GM12878 (cell line): ENCODE measurements around the gene DCDC2. TPM values are rescaled to one million over a fixed set of nuclear protein-coding genes. Genes with fewer than 3 reads are reported as not detected.

Source experiments
- ATAC-seq: fragments of 200-7000 bp; cut with Tn5 transposase; 3 replicates; pipeline ENCODE4 v1.9.1; 2020; ENCODE audit warnings: mild to moderate bottlenecking, moderate library complexity
- BruUV-seq: library from RNA; stranded (reverse); fragments of 400-500 nt; replicated peaks from 2 replicates; lab custom pipeline; 2021; lab: Mats Ljungman, UMichigan
- CTCF ChIA-PET: fragments of 300-600 bp; sonication (Branson Sonifier 250); formaldehyde crosslinking; extraction: SDS; loops from one replicate; lab custom pipeline; 2021; ENCODE audit warnings: inconsistent platforms; lab: Yijun Ruan, JAX
- POLR2A ChIA-PET: fragments of 350-600 bp; formaldehyde crosslinking; extraction: SDS; loops from one replicate; lab custom pipeline; 2021; ENCODE audit warnings: inconsistent platforms; lab: Charles Lee
- RAD21 ChIA-PET: fragments of 300-600 bp; sonication (Branson Sonifier 250); formaldehyde crosslinking; loops from one replicate; lab custom pipeline; 2023; ENCODE audit warnings: antibody characterized with exemption; ENCODE audit not compliant: unreplicated experiment; lab: Charles Lee
- SMC1A ChIA-PET: fragments of 300-600 bp; sonication (Branson Sonifier 250); formaldehyde crosslinking; loops from one replicate; lab custom pipeline; 2023; ENCODE audit not compliant: unreplicated experiment, uncharacterized antibody; lab: Charles Lee
- DNase-seq: peaks from one replicate; pipeline ENCODE4 v3.0.0-alpha.2; 2011; ENCODE audit warnings: low read depth, low spot score
- FAIRE-seq: peaks from 3 replicates; lab custom pipeline; 2011; peaks lifted over from hg19 to GRCh38; lab: Jason Lieb, UNC
- H2AFZ ChIP-seq: 2 replicates; pipeline ENCODE4 v1.6.0; 2011; ENCODE audit warnings: low read depth, low read length, control low read depth; ENCODE audit not compliant: control insufficient read depth
- H3K27ac ChIP-seq: 2 replicates; pipeline ENCODE4 v1.5.1; 2011; ENCODE audit warnings: control low read depth; ENCODE audit not compliant: control insufficient read depth, insufficient read depth
- H3K27me3 ChIP-seq, 2 experiments: replicated peaks in 1 of 2; 2 replicates each; pipeline versions ENCODE4 v1.6.0 to v1.6.1; 2011; ENCODE audit warnings: low read length in 1 of 2; ENCODE audit not compliant: control insufficient read depth in 2 of 2, insufficient read depth in 2 of 2
- H3K36me3 ChIP-seq, 2 experiments: 2 replicates each; pipeline ENCODE4 v1.5.1; 2011; ENCODE audit warnings: low read length in 1 of 2; ENCODE audit not compliant: control insufficient read depth in 2 of 2, insufficient read depth in 2 of 2
- H3K4me1 ChIP-seq: 2 replicates; pipeline ENCODE4 v1.6.1; 2011; ENCODE audit warnings: mild to moderate bottlenecking, low read length, moderate library complexity, mixed read lengths; ENCODE audit not compliant: control insufficient read depth, insufficient read depth
- H3K4me2 ChIP-seq: 2 replicates; pipeline ENCODE4 v1.6.0; 2011; ENCODE audit warnings: control low read depth; ENCODE audit not compliant: control insufficient read depth, insufficient read depth
- H3K4me3 ChIP-seq: fragments of 200-600 bp; sonication (generic); 2 replicates; pipeline ENCODE4 v1.5.1; 2016
- H3K79me2 ChIP-seq: 2 replicates; pipeline ENCODE4 v1.6.0; 2011; ENCODE audit warnings: low read length; ENCODE audit not compliant: control insufficient read depth, insufficient read depth
- H3K9ac ChIP-seq: 2 replicates; pipeline ENCODE4 v1.8.0; 2011; ENCODE audit warnings: low read length, control low read depth, mixed read lengths; ENCODE audit not compliant: control insufficient read depth, insufficient read depth
- H3K9me3 ChIP-seq: replicated peaks from 3 replicates; pipeline ENCODE4 v1.5.1; 2011; ENCODE audit warnings: mild to moderate bottlenecking, low read length; ENCODE audit not compliant: control insufficient read depth, insufficient read depth
- H4K20me1 ChIP-seq: 2 replicates; pipeline ENCODE4 v1.6.0; 2011; ENCODE audit not compliant: control insufficient read depth, insufficient read depth
- BHLHE40 ChIP-seq, 2 experiments: fragments of 450-650 bp in 1 of 2; IDR thresholded peaks; 2 replicates each; pipeline ENCODE4 v1.6.1; 2011 to 2017; ENCODE audit warnings: low read depth in 2 of 2, borderline replicate concordance in 1 of 2, improper control_type of control experiment in 1 of 2, low read length in 1 of 2, mild to moderate bottlenecking in 1 of 2
- JUNB ChIP-seq: IDR thresholded peaks from 2 replicates; pipeline ENCODE4 v1.6.1; 2016; ENCODE audit warnings: antibody characterized with exemption, mild to moderate bottlenecking
- WGBS: methylation state at CpG from one replicate; pipeline ENCODE4 v1.1.6; 2016; ENCODE audit warnings: low lambda C conversion rate; ENCODE audit not compliant: insufficient replicate concordance, insufficient coverage; ENCODE audit errors: missing lambda C conversion rate; 5-methylcytosine and 5-hydroxymethylcytosine counted together
- in situ Hi-C: fragments of 300-500 bp; cut with MboI; formaldehyde crosslinking; loops from 9 replicates; pipeline ENCODE4 v1.14.3; 2018; ENCODE audit warnings: mixed read lengths
- intact Hi-C: fragments of 100-400 bp; cut with micrococcal nuclease; formaldehyde crosslinking; loops from one replicate; pipeline ENCODE4 v1.14.2; 2022; ENCODE audit not compliant: unreplicated experiment
- polyA plus RNA-seq, 11 experiments: library from polyadenylated mRNA; depleted of rRNA in 4 of 11; unstranded in 6 of 11; stranded (reverse) in 5 of 11; fragments of >200 nt; fragmentation: Nextera tagmentation in 4 of 11; fragmentation: Illumina TruSeq in 1 of 11; extraction: Ambion mirVana in 4 of 11; extraction: Trizol in 1 of 11; gene quantifications; 1 replicate in 1 of 11; 2 replicates in 10 of 11; pipeline versions ENCODE4 v1.2.1 to v1.2.3, GENCODE V29; 2011 to 2016; ENCODE audit warnings: inconsistent platforms in 2 of 11, missing spikeins in 2 of 11, low read depth in 1 of 11
- total RNA-seq, 4 experiments: library from RNA; depleted of rRNA in 3 of 4; stranded (reverse); fragments of >200 nt in 3 of 4; fragmentation: Illumina TruSeq in 1 of 4; extraction: Trizol in 1 of 4; gene quantifications; 2 replicates each; pipeline versions ENCODE4 v1.2.1 to v1.2.3, GENCODE V29; 2013 to 2021
- TF ChIP-seq, protein P1 (sequence below): fragments of 450-650 bp; IDR thresholded peaks from 2 replicates; pipeline ENCODE4 v1.6.1; 2017; ENCODE audit warnings: borderline replicate concordance
- TF ChIP-seq, protein P2 (sequence below): IDR thresholded peaks from 2 replicates; pipeline ENCODE4 v1.6.1; 2012; ENCODE audit warnings: improper control_type of control experiment, low read depth, low read length; ENCODE audit not compliant: insufficient replicate concordance

The DCDC2 gene
- total and polyA plus RNA-seq, 10 of the 15 experiments (the other 5 are each of a cell fraction or from before 2014, with no cell fraction given) = under 0.01 to 0.03 TPM; not detected in 8

- TF ChIP-seq, protein P1, sequence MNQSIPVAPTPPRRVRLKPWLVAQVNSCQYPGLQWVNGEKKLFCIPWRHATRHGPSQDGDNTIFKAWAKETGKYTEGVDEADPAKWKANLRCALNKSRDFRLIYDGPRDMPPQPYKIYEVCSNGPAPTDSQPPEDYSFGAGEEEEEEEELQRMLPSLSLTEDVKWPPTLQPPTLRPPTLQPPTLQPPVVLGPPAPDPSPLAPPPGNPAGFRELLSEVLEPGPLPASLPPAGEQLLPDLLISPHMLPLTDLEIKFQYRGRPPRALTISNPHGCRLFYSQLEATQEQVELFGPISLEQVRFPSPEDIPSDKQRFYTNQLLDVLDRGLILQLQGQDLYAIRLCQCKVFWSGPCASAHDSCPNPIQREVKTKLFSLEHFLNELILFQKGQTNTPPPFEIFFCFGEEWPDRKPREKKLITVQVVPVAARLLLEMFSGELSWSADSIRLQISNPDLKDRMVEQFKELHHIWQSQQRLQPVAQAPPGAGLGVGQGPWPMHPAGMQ = no peak
Measured at GRCh38 chr6:24228681-24229255, 129.1 kb downstream of the DCDC2 start (continued).

DNA sequence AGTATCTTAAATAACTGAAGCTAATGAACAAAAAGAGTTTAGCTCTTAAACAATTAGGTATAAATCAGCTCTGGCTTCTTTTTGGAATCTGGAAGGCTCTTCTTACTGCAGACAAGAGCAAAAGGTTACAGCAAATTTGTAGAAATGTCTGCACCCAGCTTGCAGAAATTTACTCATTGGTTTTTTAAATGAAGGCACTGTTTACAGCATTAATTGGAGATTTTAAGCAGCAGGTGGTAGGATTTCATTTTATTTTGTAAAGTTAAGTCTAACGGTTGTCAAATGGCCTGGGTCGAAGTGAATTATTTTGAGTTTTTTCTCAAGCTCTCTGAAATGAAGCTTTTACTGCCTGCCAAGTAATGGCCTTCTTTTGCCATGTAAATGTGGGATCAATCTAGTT lies 129.7 kb downstream of the DCDC2 start:
- H4K20me1 ChIP-seq = no peaks in the 10 kb centered on the region
- RAD21 ChIA-PET = no interaction called here
- no peaks in the 10 kb centered on the region for H3K79me2 ChIP-seq
- FAIRE-seq (no peak), ATAC-seq (no peak), DNase-seq (no peak)
- BruUV-seq = no TSS peak
- in situ Hi-C loops = no loop called here
- no peak overlapping the region for H2AFZ ChIP-seq
- SMC1A ChIA-PET = interaction anchor here (0.9 kb wide), 1 partner anchor 22 kb away, joined by 3 read pairs; no protein-coding TSS in a partner anchor
- H3K9ac ChIP-seq = no peak overlapping the region
- peaks cover 0 to 5% of the 10 kb centered on the region in 2 experiments; a peak in 2 of 4 replicates for H3K27me3 ChIP-seq
- no peak overlapping the region for H3K4me2 ChIP-seq
- H3K36me3 ChIP-seq = no peaks in the 10 kb centered on the region
- no peaks in the 10 kb centered on the region for H3K9me3 ChIP-seq
- H3K4me1 ChIP-seq = no peaks in the 10 kb centered on the region
- CTCF ChIA-PET = no interaction called here
- intact Hi-C loops = no loop called here
- 13% methylated on average over 2 of the region's 2 CpGs for WGBS
- POLR2A ChIA-PET = no interaction called here
- TF ChIP-seq BHLHE40 (IDR thresholded peaks at IDR 0.05; ENCODE audit: borderline replicate concordance in 1 of 2, low read depth in 2 of 2, low read length in 1 of 2) = no peak
- TF ChIP-seq, protein P2, sequence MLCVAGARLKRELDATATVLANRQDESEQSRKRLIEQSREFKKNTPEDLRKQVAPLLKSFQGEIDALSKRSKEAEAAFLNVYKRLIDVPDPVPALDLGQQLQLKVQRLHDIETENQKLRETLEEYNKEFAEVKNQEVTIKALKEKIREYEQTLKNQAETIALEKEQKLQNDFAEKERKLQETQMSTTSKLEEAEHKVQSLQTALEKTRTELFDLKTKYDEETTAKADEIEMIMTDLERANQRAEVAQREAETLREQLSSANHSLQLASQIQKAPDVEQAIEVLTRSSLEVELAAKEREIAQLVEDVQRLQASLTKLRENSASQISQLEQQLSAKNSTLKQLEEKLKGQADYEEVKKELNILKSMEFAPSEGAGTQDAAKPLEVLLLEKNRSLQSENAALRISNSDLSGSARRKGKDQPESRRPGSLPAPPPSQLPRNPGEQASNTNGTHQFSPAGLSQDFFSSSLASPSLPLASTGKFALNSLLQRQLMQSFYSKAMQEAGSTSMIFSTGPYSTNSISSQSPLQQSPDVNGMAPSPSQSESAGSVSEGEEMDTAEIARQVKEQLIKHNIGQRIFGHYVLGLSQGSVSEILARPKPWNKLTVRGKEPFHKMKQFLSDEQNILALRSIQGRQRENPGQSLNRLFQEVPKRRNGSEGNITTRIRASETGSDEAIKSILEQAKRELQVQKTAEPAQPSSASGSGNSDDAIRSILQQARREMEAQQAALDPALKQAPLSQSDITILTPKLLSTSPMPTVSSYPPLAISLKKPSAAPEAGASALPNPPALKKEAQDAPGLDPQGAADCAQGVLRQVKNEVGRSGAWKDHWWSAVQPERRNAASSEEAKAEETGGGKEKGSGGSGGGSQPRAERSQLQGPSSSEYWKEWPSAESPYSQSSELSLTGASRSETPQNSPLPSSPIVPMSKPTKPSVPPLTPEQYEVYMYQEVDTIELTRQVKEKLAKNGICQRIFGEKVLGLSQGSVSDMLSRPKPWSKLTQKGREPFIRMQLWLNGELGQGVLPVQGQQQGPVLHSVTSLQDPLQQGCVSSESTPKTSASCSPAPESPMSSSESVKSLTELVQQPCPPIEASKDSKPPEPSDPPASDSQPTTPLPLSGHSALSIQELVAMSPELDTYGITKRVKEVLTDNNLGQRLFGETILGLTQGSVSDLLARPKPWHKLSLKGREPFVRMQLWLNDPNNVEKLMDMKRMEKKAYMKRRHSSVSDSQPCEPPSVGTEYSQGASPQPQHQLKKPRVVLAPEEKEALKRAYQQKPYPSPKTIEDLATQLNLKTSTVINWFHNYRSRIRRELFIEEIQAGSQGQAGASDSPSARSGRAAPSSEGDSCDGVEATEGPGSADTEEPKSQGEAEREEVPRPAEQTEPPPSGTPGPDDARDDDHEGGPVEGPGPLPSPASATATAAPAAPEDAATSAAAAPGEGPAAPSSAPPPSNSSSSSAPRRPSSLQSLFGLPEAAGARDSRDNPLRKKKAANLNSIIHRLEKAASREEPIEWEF = no peak
- TF ChIP-seq JUNB = no peak
- H3K4me3 ChIP-seq = no peak overlapping the region
- no peak overlapping the region for H3K27ac ChIP-seq
